Sigmoid colon (tissue), 4 donors: ENCODE measurements around the gene SLC17A2.

Experiments used
- CTCF ChIP-seq, 4 experiments: fragments of 450-650 bp in 3 of 4; fragments of 200-600 bp in 1 of 4; IDR thresholded peaks; one replicate each; pipeline ENCODE4 v1.5.1; 2016 to 2019; ENCODE audit warnings: antibody characterized with exemption in 4 of 4, mild to moderate bottlenecking in 3 of 4, moderate library complexity in 2 of 4
- EP300 ChIP-seq, 4 donors: sonication (generic); formaldehyde crosslinking; IDR thresholded peaks; one replicate each; pipeline ENCODE4 v1.6.1; 2017; ENCODE audit warnings: antibody characterized with exemption in 4 of 4
- POLR2A ChIP-seq, 2 donors: fragments of 450-650 bp; IDR thresholded peaks; one replicate each; pipeline ENCODE4 v1.6.1; 2016; ENCODE audit warnings: antibody characterized with exemption in 2 of 2, mild to moderate bottlenecking in 2 of 2, moderate library complexity in 2 of 2
- POLR2AphosphoS5 ChIP-seq, 4 donors: sonication (generic); formaldehyde crosslinking; IDR thresholded peaks; one replicate each; pipeline ENCODE4 v1.6.1; 2017; ENCODE audit warnings: antibody characterized with exemption in 4 of 4

- TF ChIP-seq CTCF (IDR thresholded peaks at IDR 0.05) (no peak), POLR2A (IDR thresholded peaks at IDR 0.05) (no peak), EP300 (IDR thresholded peaks at IDR 0.05) (no peak), POLR2AphosphoS5 (IDR thresholded peaks at IDR 0.05) (no peak)
These were observed 16.1 kb upstream of the SLC17A2 start for GRCh38 chr6:25946631-25947030.
